Stomach smooth muscle (tissue), 2 donors: ENCODE data around the gene PBXIP1.

Source experiments
- H3K27ac ChIP-seq: one replicate; pipeline ENCODE4 v1.7.0; 2013; ENCODE audit warnings: mild to moderate bottlenecking, low read length, inconsistent platforms
- H3K27me3 ChIP-seq, 2 donors: one replicate each; pipeline ENCODE4 v1.7.0; 2013; ENCODE audit warnings: low read length in 2 of 2; ENCODE audit not compliant: insufficient read depth in 2 of 2, control insufficient read depth in 1 of 2
- H3K36me3 ChIP-seq, 2 donors: one replicate each; pipeline ENCODE4 v1.7.0; 2013; ENCODE audit warnings: low read length in 2 of 2; ENCODE audit not compliant: control insufficient read depth in 2 of 2, insufficient read depth in 2 of 2
- H3K4me1 ChIP-seq: one replicate; pipeline ENCODE4 v1.7.0; 2013; ENCODE audit warnings: low read length; ENCODE audit not compliant: control insufficient read depth, insufficient read depth
- H3K4me3 ChIP-seq, 2 donors: one replicate each; pipeline ENCODE4 v1.7.0; 2013; ENCODE audit warnings: low read length in 2 of 2
- H3K9ac ChIP-seq, 2 donors: one replicate each; pipeline ENCODE4 v1.7.0; 2013; ENCODE audit warnings: low read length in 2 of 2, mild to moderate bottlenecking in 1 of 2
- H3K9me3 ChIP-seq, 2 donors: one replicate each; pipeline ENCODE4 v1.7.0; 2013; ENCODE audit warnings: low read length in 2 of 2; ENCODE audit not compliant: control insufficient read depth in 2 of 2
- donor health status: healthy.
- donor health status: Pancreatic carcinoma.

The PBXIP1 gene

DNA sequence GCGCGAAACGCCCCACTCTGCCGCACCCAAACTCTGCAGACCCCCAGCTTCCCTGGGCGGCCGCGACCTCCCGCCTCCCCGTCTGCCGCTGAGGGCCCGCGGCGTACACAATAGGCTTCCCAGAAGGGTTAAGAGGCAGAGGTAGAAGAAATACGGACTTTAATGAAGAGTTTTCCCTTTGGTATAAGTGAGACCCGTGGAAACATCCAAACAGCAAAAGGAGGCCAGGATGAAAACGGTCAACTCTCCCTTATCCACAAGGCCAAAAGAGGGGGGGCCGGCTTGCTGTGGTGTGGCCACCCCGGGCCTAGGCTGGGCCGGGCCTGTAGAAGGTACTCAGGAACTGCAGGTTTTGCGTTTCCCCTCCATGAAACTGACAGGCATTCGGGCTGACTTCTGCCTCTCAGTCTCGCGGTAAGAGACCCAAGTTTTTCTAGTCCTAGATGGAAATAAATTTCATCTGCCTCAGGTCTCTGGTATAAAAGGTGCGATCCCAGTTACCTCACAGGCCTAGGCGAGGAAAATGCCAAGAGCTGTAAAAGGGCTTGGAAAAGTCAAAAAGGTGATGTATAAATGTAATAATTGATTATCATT, 6.4 kb upstream of the PBXIP1 start:
- H3K36me3 ChIP-seq: peaks cover 40 to 42% of the 10 kb centered on the region in 2 donors
- peaks cover 33% of the 10 kb centered on the region for H3K4me1 ChIP-seq
- H3K27ac ChIP-seq: peak overlapping the region; percentile 94
- H3K9ac ChIP-seq: peak overlapping the region; percentile 93 to 94
- no peaks in the 10 kb centered on the region for H3K9me3 ChIP-seq
- peak overlapping the region; percentile 31 to 85 for H3K4me3 ChIP-seq
- no peaks in the 10 kb centered on the region for H3K27me3 ChIP-seq

DNA sequence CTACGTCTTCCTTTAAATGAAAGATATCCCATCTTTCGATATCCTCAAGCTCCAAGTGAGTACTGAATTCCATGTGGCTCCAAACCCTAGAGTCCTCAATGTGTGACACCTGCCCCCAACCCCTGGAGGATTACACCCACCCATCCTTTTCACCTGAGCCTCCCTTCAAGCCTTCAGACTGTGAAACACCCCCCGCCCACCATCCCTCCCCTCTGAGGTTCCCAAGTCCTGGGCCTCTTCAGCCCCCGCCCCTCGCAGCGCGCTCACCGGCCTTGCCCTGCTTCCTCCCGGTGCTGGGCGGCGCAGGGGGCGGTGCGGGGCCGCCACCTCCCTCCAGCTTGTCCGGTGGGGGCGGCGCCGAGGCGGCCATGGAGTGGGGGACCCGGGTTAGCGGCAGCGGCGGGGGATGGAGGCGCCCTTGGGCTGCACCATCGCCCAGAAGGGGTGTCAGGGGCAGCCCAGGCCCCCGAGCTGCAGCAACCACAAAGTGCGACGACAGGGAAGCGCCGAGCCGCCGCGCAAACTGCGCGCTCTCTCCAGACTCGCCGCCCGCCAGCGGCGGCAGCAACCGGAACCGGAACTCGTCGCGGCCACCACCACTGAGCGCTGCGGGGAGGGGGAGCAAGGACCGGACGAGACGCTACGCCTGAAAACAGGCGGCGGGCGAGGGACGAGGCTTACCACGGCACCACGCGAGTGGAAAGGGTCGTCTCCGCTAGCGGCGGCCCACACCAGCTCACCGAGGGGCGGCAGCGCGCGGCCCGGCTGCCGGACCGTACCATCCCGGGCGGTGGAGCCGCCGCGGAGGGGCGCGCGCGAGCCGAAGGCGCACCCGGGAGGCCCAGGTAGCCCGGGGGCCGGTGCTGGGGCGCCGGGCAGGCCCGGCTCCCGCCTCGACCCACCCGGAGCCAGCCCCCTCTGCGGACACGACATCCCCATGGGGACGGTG, 5.6 kb upstream of the PBXIP1 start, which contains the start of gene PYGO2:
Gene PYGO2 (minus strand): TSS at position 576 of the 949 bp plus-strand sequence. CDS start 206 bp downstream, at position 370.
- peak within 1 kb of the TSS; percentile 93 to 94 for H3K9ac ChIP-seq
- peaks cover 33 to 35% of the 10 kb centered on the region in 2 donors for H3K36me3 ChIP-seq
- H3K27me3 ChIP-seq: no peaks in the 10 kb centered on the region
- H3K4me1 ChIP-seq: peaks cover 41% of the 10 kb centered on the region
- no peaks in the 10 kb centered on the region for H3K9me3 ChIP-seq
- peak within 1 kb of the TSS; percentile 94 for H3K27ac ChIP-seq
- peak within 1 kb of the TSS; percentile 31 to 85 for H3K4me3 ChIP-seq

DNA sequence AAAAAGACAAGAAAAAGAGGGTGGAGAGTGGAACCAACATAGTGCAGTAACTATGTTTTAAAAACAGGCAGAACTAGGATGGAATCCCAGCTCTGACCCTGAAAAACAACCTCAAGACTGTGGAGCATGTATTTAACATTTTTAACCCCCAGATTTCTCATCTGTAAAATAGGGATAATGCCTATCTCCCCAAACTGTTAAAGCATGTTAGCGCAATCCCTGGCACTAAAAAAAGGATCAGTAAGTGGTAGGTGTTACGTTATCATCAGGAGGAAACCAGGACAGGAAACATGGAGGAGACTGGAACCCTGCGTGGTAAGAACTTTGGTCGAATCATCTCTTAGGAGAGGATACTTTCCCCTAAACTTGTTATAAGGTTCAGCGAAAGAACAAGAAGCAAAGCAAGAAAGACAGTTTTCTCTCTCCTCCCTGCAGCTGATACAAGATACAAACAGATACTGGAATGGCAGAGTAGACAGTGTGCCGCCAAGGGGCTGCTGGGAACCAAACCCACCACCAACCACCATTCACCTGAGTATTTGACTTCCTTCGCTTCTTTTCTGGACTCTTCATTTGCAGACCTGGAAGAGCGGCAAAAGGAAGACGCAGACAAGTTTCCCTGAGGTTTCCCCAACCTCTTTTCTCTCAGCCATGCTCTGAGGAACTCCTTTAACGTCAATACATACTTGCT, 4.7 kb upstream of the PBXIP1 start:
- Histone ChIP-seq H3K4me1 (peaks cover 48% of the 10 kb centered on the region), H3K9ac (peak overlapping the region; percentile 93 to 94), H3K27ac (peak overlapping the region; percentile 94), H3K27me3 (no peaks in the 10 kb centered on the region), H3K4me3 (peak overlapping the region; percentile 31 to 85), H3K36me3 (peaks cover 24 to 27% of the 10 kb centered on the region in 2 donors), H3K9me3 (no peaks in the 10 kb centered on the region)

DNA sequence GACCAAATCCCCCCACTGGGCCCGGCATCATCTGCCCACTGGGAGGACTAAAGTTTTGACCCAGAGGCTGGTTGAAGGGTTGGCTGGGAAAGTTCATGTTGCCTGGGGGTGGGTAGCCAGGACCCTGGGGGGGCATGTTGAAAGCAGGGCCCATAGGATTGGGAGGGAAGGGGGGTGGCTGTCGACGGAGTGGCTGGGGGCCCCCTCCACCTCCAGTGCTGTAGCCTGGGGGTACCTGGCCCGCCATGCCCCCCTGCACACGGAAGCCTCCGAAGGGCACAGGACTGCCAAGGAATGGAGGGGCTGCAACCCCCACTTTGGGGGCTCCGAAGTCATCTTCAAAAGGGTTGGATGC, 3.5 kb upstream of the PBXIP1 start:
- peaks cover 17 to 18% of the 10 kb centered on the region in 2 donors for H3K36me3 ChIP-seq
- H3K27ac ChIP-seq: no peak overlapping the region
- H3K4me3 ChIP-seq: no peak overlapping the region
- no peak overlapping the region for H3K9ac ChIP-seq
- H3K27me3 ChIP-seq: no peaks in the 10 kb centered on the region
- peaks cover 59% of the 10 kb centered on the region for H3K4me1 ChIP-seq
- no peaks in the 10 kb centered on the region for H3K9me3 ChIP-seq

DNA sequence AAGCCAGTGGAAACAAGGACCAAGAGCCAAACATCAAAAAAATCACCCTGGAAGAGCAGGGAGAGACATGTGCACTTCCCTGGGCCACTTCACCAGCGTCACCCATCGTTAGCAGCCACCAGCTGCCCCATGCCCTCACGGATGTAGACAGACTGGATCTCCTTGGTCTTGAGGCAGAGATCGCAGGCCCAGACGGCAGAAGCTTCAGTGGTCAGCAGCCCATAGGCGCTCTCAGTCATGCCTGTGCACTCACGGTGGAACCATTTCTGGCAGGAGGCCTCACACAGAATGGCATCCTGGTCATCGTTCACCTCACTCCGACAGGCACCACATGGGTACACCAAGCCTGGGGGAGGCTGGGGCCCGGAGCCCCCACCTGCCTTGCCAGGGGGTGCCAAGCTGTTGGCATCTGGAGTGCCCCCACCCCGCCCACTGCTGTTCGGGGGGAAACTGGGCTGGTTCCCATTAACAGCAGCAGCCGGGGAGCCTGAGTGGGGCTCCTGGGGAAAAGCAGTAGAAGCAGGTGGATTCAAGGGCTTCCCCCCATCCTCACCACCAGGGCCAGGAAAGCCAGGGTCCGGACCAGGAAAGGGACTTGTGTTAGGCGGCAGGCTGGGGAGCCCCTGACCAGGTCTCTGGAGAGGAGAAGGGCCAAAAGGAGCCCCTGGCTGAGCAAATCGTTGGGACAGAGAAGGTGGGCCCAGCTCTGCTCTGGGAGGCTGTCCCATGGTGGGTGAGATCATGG, 3.0 kb upstream of the PBXIP1 start:
- no peak overlapping the region for H3K4me3 ChIP-seq
- peaks cover 61% of the 10 kb centered on the region for H3K4me1 ChIP-seq
- no peak overlapping the region for H3K9ac ChIP-seq
- no peaks in the 10 kb centered on the region for H3K9me3 ChIP-seq
- peaks cover 14 to 15% of the 10 kb centered on the region in 2 donors for H3K36me3 ChIP-seq
- H3K27me3 ChIP-seq: no peaks in the 10 kb centered on the region
- H3K27ac ChIP-seq: no peak overlapping the region

DNA sequence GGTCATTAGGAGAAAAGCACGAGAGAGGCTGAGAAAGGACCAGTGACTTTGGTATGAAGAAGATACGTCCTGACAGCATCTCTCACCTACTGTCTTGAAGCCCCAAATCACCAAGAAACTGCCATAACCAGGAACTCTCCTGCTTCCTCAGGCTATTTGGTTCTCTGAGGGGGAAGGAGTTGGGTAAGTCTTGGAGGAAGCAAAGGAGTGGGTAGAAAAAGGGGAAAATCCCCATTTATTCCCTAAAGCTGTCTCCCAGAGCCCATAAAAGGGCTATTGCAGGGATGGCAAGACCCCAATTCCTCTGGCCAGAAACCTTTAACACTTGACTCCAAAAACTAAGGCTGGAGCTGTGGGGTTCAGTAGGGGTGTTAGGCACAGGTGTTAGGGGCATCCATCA, 2.1 kb upstream of the PBXIP1 start:
- Histone ChIP-seq H3K4me3 (no peak overlapping the region), H3K9me3 (no peaks in the 10 kb centered on the region), H3K36me3 (peaks cover 6 to 8% of the 10 kb centered on the region in 2 donors), H3K4me1 (peaks cover 65% of the 10 kb centered on the region), H3K27me3 (no peaks in the 10 kb centered on the region), H3K27ac (peak overlapping the region; percentile 90), H3K9ac (no peak overlapping the region)

DNA sequence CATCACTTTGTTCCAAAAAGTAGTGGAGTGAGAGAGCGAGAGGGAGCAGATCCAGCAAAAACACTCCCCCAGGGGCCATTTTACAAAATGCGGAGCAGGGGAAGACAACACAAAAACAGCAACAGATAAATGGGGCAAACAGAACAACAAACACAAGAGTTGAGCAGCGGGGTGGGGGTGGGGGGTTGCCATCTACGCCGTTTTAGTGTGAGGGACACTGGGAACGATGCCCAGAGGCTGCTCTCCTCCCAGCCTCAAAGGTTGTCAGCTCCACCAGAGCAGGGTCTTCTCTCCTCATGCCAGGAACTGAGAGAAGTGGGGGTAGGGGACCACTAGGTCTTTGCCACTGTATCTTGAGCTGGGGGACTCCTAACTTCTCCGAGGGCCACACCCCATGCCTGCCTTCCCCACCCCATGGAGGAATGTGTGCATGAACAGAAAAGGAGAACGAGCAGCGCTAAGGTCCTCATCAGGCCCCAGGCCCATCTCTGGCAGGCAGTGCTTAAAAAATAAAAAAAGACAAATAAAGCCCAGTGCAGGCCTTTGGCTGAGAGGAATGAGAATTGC, 1.3 kb upstream of the PBXIP1 start:
- H3K4me3 ChIP-seq: no peak overlapping the region
- peak overlapping the region; percentile 90 for H3K27ac ChIP-seq
- H3K9me3 ChIP-seq: no peaks in the 10 kb centered on the region
- peaks cover 64% of the 10 kb centered on the region for H3K4me1 ChIP-seq
- peak overlapping the region; percentile 65 to 84 for H3K9ac ChIP-seq
- no peaks in the 10 kb centered on the region for H3K27me3 ChIP-seq
- peaks cover 5 to 8% of the 10 kb centered on the region in 2 donors for H3K36me3 ChIP-seq

DNA sequence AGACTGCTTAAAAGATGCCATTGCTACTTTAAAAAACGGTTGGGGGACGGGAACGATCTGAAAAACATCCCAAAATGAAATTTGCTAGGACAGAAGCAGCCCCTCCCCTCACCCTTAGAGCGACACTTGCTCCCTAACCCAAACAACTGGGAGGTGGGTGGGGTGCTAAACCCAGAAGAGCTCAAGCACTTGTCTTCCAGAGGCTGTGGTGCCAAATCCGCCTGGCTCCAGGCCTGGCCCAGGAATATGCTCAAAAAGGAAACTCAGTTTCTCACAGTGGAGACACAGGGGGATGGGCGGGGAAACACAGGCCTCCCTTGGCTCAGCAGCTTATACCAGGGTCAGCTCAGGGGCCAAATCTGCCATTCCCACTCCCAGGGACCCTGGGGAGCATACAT, 644 bp upstream of the PBXIP1 start:
- H3K27ac ChIP-seq: peak overlapping the region; percentile 90
- peak overlapping the region; percentile 65 to 84 for H3K9ac ChIP-seq
- no peaks in the 10 kb centered on the region for H3K9me3 ChIP-seq
- H3K27me3 ChIP-seq: no peaks in the 10 kb centered on the region
- H3K4me1 ChIP-seq: peaks cover 62% of the 10 kb centered on the region
- H3K4me3 ChIP-seq: peak overlapping the region; percentile 89 to 92
- peaks cover 5 to 8% of the 10 kb centered on the region in 2 donors for H3K36me3 ChIP-seq

DNA sequence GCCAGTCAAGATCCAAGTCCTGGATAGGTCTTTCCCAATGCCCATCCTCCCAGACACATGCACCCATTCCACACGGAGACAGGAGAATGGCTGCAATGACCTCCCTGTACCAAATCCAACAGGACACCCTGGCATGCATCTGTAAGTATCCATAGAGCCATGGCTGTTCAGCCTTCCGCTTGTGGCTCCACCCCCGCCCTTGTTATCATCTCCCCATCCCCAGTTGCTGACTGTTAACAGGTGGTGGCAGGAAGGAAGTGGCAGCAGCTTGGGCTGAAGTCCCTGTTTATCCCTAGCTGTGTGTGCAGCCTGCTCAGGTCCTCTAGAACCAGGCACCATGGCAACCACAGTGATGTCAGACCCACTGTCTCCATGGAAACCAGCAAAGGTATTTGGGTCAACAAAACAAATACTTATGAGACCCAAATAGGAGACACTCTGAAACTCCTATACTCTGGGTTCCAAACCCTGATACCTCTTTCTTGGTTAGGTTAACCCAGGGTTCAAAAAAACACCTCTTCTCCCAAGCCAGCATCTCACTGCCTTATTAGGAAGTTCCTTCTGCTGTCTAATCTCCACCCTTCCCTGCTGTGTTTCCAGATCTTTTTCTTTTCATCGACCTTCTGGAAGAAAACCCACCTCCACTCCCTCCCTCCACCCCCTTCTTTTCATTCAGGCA, 721 bp downstream of the PBXIP1 start:
- Histone ChIP-seq H3K9me3 (no peaks in the 10 kb centered on the region), H3K9ac (peak overlapping the region; percentile 65 to 84), H3K27me3 (no peaks in the 10 kb centered on the region), H3K36me3 (peaks cover 15 to 19% of the 10 kb centered on the region in 2 donors), H3K4me1 (peaks cover 52% of the 10 kb centered on the region), H3K4me3 (peak overlapping the region; percentile 89 to 92), H3K27ac (peak overlapping the region; percentile 90)
